HG02798 (cell line): ENCODE data around the gene IQGAP1.
"Not testable (repeated sequence)": the region's sequence is repeated elsewhere in the genome, so short reads cannot be mapped to it uniquely, and the experiment has no call there.

Experiments used
- ATAC-seq: cut with Tn5 transposase; IDR thresholded peaks from one replicate; pipeline ENCODE4 v1.9.1; 2021; ENCODE audit warnings: mild to moderate bottlenecking; ENCODE audit not compliant: unreplicated experiment, poor library complexity

IQGAP1 gene

GRCh38 chr15:90387534-90388461 is at the start of gene IQGAP1:
Gene IQGAP1, plus strand, starts transcription at chr15:90388242. Its CDS starts 100 bp downstream, at chr15:90388342.
- ATAC-seq = peak; percentile 95

- ATAC-seq = no peak
These were observed 49.5 kb upstream of the IQGAP1 start for GRCh38 chr15:90338532-90338931.

- ATAC-seq = no peak
These were observed 47.7 kb upstream of the IQGAP1 start for GRCh38 chr15:90340345-90340744.

GRCh38 chr15:90343302-90343790 is 44.7 kb upstream of the IQGAP1 start:
- ATAC-seq = no peak

GRCh38 chr15:90344662-90345061 is 43.4 kb upstream of the IQGAP1 start:
- no peak for ATAC-seq

GRCh38 chr15:90345857-90346256 is 42.2 kb upstream of the IQGAP1 start:
- no peak for ATAC-seq

GRCh38 chr15:90347431-90348065 is 40.5 kb upstream of the IQGAP1 start:
- ATAC-seq = not testable (repeated sequence)

GRCh38 chr15:90348456-90348855 is 39.6 kb upstream of the IQGAP1 start:
- ATAC-seq = no peak

GRCh38 chr15:90349072-90349471 is 39.0 kb upstream of the IQGAP1 start:
- no peak for ATAC-seq

GRCh38 chr15:90349821-90350220 is 38.2 kb upstream of the IQGAP1 start:
- ATAC-seq = no peak

GRCh38 chr15:90351479-90352106 is 36.4 kb upstream of the IQGAP1 start:
- ATAC-seq = peak; percentile 11

- ATAC-seq = peak; percentile 100
These were observed 35.7 kb upstream of the IQGAP1 start, which contains the start of gene ZNF774 for GRCh38 chr15:90352107-90352893. Gene ZNF774, plus strand, starts transcription at chr15:90352284. Its CDS starts 2,377 bp downstream, at chr15:90354661.

- ATAC-seq = no peak
These were observed 33.1 kb upstream of the IQGAP1 start for GRCh38 chr15:90354986-90355385.

- no peak for ATAC-seq
These were observed 29.7 kb upstream of the IQGAP1 start for GRCh38 chr15:90358124-90359033.

- ATAC-seq = no peak
These were observed 27.3 kb upstream of the IQGAP1 start for GRCh38 chr15:90360746-90361145.

- no peak for ATAC-seq
These were observed 25.2 kb upstream of the IQGAP1 start for GRCh38 chr15:90362936-90363212.

GRCh38 chr15:90364251-90364650 is 23.8 kb upstream of the IQGAP1 start:
- no peak for ATAC-seq

GRCh38 chr15:90365414-90366055 is 22.5 kb upstream of the IQGAP1 start:
- no peak for ATAC-seq

- ATAC-seq = no peak
These were observed 20.5 kb upstream of the IQGAP1 start for GRCh38 chr15:90367576-90367975.
